IPS-NIHi7 (cell line): ENCODE results near the gene CCNL1.
"Not testable (repeated sequence)": the region's sequence is repeated elsewhere in the genome, so short reads cannot be mapped to it uniquely, and the experiment has no call there.

ENCODE experiments used
- DNase-seq: peaks from one replicate; pipeline ENCODE4 v3.0.0; 2012; ENCODE audit warnings: mixed read lengths; ENCODE audit errors: extremely low spot score

Gene CCNL1

GRCh38 chr3:157172746-157173145 is 12.8 kb upstream of the CCNL1 start:
- DNase-seq: no peak

- no peak for DNase-seq
These were observed 10.9 kb upstream of the CCNL1 start for GRCh38 chr3:157170861-157171260.

- no peak for DNase-seq
These were observed 7.6 kb upstream of the CCNL1 start for GRCh38 chr3:157167371-157168042.

GRCh38 chr3:157166561-157166960 is 6.6 kb upstream of the CCNL1 start:
- DNase-seq: no peak

- DNase-seq: no peak
These were observed 6.2 kb upstream of the CCNL1 start for GRCh38 chr3:157166115-157166514.

- no peak for DNase-seq
These were observed 3.4 kb upstream of the CCNL1 start for GRCh38 chr3:157163217-157163953.

- not testable (repeated sequence) for DNase-seq
These were observed 2.7 kb upstream of the CCNL1 start for GRCh38 chr3:157162620-157163019.

GRCh38 chr3:157160658-157161424 is 894 bp upstream of the CCNL1 start:
- DNase-seq: peak; percentile 35

- peak; percentile 37 for DNase-seq
These were observed 748 bp downstream of the CCNL1 start for GRCh38 chr3:157159037-157159761.

GRCh38 chr3:157157836-157158235 is 2.1 kb downstream of the CCNL1 start:
- no peak for DNase-seq

GRCh38 chr3:157156837-157157635 is 2.9 kb downstream of the CCNL1 start:
- DNase-seq: no peak

- DNase-seq: no peak
These were observed 4.4 kb downstream of the CCNL1 start for GRCh38 chr3:157155591-157155990.

- no peak for DNase-seq
These were observed 5.2 kb downstream of the CCNL1 start for GRCh38 chr3:157154563-157155330.

- DNase-seq: no peak
These were observed 7.0 kb downstream of the CCNL1 start for GRCh38 chr3:157152930-157153329.

- no peak for DNase-seq
These were observed 7.5 kb downstream of the CCNL1 start for GRCh38 chr3:157152438-157152837.

GRCh38 chr3:157151627-157152026 is 8.3 kb downstream of the CCNL1 start:
- no peak for DNase-seq

- no peak for DNase-seq
These were observed 8.8 kb downstream of the CCNL1 start for GRCh38 chr3:157151151-157151550.

- no peak for DNase-seq
These were observed 10.7 kb downstream of the CCNL1 start for GRCh38 chr3:157149136-157149696.

GRCh38 chr3:157148196-157148889 is 11.6 kb downstream of the CCNL1 start:
- no peak for DNase-seq
